Measurements from ENCODE around the gene ROGDI. TPM values are rescaled to one million over a fixed set of nuclear protein-coding genes. Genes with fewer than 3 reads are reported as not detected.
A peak's percentile ranks its signal among the peaks of the same experiment; 100 is the strongest.

ROGDI gene
- total and polyA plus RNA-seq, 2 of the 13 experiments (the other 11 are each of a cell fraction or from before 2014, with no cell fraction given), result 19.2 to 42.1 TPM

- TF ChIP-seq, protein P1, sequence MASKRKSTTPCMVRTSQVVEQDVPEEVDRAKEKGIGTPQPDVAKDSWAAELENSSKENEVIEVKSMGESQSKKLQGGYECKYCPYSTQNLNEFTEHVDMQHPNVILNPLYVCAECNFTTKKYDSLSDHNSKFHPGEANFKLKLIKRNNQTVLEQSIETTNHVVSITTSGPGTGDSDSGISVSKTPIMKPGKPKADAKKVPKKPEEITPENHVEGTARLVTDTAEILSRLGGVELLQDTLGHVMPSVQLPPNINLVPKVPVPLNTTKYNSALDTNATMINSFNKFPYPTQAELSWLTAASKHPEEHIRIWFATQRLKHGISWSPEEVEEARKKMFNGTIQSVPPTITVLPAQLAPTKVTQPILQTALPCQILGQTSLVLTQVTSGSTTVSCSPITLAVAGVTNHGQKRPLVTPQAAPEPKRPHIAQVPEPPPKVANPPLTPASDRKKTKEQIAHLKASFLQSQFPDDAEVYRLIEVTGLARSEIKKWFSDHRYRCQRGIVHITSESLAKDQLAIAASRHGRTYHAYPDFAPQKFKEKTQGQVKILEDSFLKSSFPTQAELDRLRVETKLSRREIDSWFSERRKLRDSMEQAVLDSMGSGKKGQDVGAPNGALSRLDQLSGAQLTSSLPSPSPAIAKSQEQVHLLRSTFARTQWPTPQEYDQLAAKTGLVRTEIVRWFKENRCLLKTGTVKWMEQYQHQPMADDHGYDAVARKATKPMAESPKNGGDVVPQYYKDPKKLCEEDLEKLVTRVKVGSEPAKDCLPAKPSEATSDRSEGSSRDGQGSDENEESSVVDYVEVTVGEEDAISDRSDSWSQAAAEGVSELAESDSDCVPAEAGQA (IDR thresholded peaks at IDR 0.05; ENCODE audit: low read depth), result no peak
- TF ChIP-seq, protein P1 (CRISPR knock-in tag; IDR thresholded peaks at IDR 0.05; ENCODE audit: borderline replicate concordance), result no peak
- TF ChIP-seq NONO (IDR thresholded peaks at IDR 0.05) (no peak), NONO (CRISPR knock-in tag; conservative IDR thresholded peaks at IDR 0.05) (peak; percentile 13; the same call in 1 of the 2 replicates), ZSCAN12 (CRISPR knock-in tag; IDR thresholded peaks at IDR 0.05) (0 out of 2 replicates have a peak, but pooled peaks have one; percentile 12), ISL2 (CRISPR knock-in tag; IDR thresholded peaks at IDR 0.05) (no peak), SMAD1 (CRISPR knock-in tag; IDR thresholded peaks at IDR 0.05; ENCODE audit: borderline replicate concordance, low read depth) (no peak), RBFOX2 (IDR thresholded peaks at IDR 0.05; ENCODE audit: low read depth, low read length) (no peak), HNF4A (CRISPR knock-in tag; IDR thresholded peaks at IDR 0.05) (0 out of 2 replicates have a peak, but pooled peaks have one; percentile 4), NR2C2 (CRISPR knock-in tag; IDR thresholded peaks at IDR 0.05; ENCODE audit: borderline replicate concordance) (peak; percentile 49; the same call in 1 of the 2 replicates), TEAD3 (CRISPR knock-in tag; optimal IDR thresholded peaks at IDR 0.05; ENCODE audit: borderline replicate concordance) (no peak), ZNF850 (CRISPR knock-in tag; conservative IDR thresholded peaks at IDR 0.05) (no peak), HCFC1 (IDR thresholded peaks at IDR 0.05; ENCODE audit: low read depth, low read length) (no peak), ZKSCAN8 (CRISPR knock-in tag; IDR thresholded peaks at IDR 0.05; ENCODE audit: borderline replicate concordance) (no peak), NFRKB (IDR thresholded peaks at IDR 0.05) (no peak), ONECUT2 (CRISPR knock-in tag; IDR thresholded peaks at IDR 0.05) (no peak)
- TF ChIP-seq, protein P2, sequence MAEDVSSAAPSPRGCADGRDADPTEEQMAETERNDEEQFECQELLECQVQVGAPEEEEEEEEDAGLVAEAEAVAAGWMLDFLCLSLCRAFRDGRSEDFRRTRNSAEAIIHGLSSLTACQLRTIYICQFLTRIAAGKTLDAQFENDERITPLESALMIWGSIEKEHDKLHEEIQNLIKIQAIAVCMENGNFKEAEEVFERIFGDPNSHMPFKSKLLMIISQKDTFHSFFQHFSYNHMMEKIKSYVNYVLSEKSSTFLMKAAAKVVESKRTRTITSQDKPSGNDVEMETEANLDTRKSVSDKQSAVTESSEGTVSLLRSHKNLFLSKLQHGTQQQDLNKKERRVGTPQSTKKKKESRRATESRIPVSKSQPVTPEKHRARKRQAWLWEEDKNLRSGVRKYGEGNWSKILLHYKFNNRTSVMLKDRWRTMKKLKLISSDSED (CRISPR knock-in tag; IDR thresholded peaks at IDR 0.05), result no peak
- TF ChIP-seq, protein P3, sequence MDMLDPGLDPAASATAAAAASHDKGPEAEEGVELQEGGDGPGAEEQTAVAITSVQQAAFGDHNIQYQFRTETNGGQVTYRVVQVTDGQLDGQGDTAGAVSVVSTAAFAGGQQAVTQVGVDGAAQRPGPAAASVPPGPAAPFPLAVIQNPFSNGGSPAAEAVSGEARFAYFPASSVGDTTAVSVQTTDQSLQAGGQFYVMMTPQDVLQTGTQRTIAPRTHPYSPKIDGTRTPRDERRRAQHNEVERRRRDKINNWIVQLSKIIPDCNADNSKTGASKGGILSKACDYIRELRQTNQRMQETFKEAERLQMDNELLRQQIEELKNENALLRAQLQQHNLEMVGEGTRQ (IDR thresholded peaks at IDR 0.05; ENCODE audit: low read depth, low read length), result no peak
- TF ChIP-seq, protein P3 (CRISPR knock-in tag; IDR thresholded peaks at IDR 0.05; ENCODE audit: borderline replicate concordance), result no peak
These were observed 45.5 kb upstream of the ROGDI start (continued) for GRCh38 chr16:4847774-4848587.
